Measurements from ENCODE around the gene BIRC2. TPM values are rescaled to one million over a fixed set of nuclear protein-coding genes. Genes with fewer than 3 reads are reported as not detected.

Gene BIRC2
- total and polyA plus RNA-seq, 2 of the 4 experiments (the other 2 are of a cell fraction): 48.0 to 204 TPM

DNA sequence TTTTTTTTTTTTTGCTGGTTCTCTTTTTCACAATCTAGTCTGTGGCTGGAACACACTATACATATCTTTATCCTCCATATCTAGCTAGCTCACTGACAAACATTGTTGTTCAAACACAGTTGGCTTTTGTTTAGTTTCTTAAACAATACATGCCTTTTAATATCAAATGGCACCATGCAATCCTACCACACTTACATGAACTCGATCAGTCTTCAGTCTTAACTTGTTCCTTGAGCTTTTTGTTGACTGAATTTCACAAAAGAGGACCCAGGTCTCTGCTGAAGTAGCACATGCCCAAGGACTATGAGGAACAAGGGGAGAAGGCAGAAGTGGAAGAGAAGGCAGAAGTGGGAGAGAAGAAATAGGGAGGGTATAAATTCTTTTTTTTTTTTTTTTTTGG is 80.1 kb downstream of the BIRC2 start:
- Histone ChIP-seq H3K23ac (ENCODE audit: low read depth, low read length) (no peak overlapping the region), H2BK5ac (ENCODE audit: low read depth, low read length, poor library complexity, severe bottlenecking) (no peak overlapping the region), H4K8ac (ENCODE audit: low read depth in 2 of 2, low read length in 2 of 2) (no peak overlapping the region), H3K56ac (ENCODE audit: extremely low read depth, insufficient read depth, low read length) (no peak overlapping the region), H2BK120ac (ENCODE audit: low read depth, low read length) (no peak overlapping the region), H2BK20ac (ENCODE audit: low read depth, low read length) (no peak overlapping the region), H3K18ac (ENCODE audit: low read depth, low read length) (no peak overlapping the region), H3K27ac (ENCODE audit: insufficient read depth, low read length) (no peak overlapping the region), H2AK9ac (replicated peaks; ENCODE audit: low read depth, low read length, poor library complexity) (no peak overlapping the region), H3K36me3 (ENCODE audit: control insufficient read depth, insufficient read depth, low read length) (no peaks in the 10 kb centered on the region), H3K14ac (replicated peaks; ENCODE audit: low read depth, low read length) (no peak overlapping the region), H2BK15ac (ENCODE audit: low read depth, low read length) (no peak overlapping the region), H2AK5ac (ENCODE audit: low read depth, low read length) (no peak overlapping the region), H3K4me3 (ENCODE audit: insufficient read depth, low read depth, low read length) (no peak overlapping the region), H3K27me3 (ENCODE audit: control insufficient read depth, insufficient read depth, low read length) (no peaks in the 10 kb centered on the region), H4K5ac (ENCODE audit: low read depth, low read length) (no peak overlapping the region), H3K9me3 (ENCODE audit: control insufficient read depth, insufficient read depth, low read length) (no peaks in the 10 kb centered on the region), H3K4ac (ENCODE audit: low read depth, low read length) (no peak overlapping the region), H4K20me1 (ENCODE audit: insufficient read depth, low read length) (peaks cover 25% of the 10 kb centered on the region), H3K4me2 (ENCODE audit: low read depth, low read length) (no peak overlapping the region), H3K9me1 (ENCODE audit: insufficient read depth, low read length) (peaks cover 19% of the 10 kb centered on the region), H3K79me1 (ENCODE audit: low read depth in 1 of 2, low read length in 2 of 2) (peaks cover 32 to 71% of the 10 kb centered on the region in 2 experiments), H2AFZ (replicated peaks; ENCODE audit: low read length, poor library complexity) (no peak overlapping the region), H4K91ac (ENCODE audit: insufficient read depth, low read depth, low read length) (no peak overlapping the region), H3K9ac (ENCODE audit: low read depth, low read length) (no peak overlapping the region), H3K4me1 (ENCODE audit: control insufficient read depth, insufficient read depth, low read length) (peaks cover 8% of the 10 kb centered on the region)
- no TSS peak for BruUV-seq (replicated peaks)
- ChIA-PET POLR2A (ENCODE audit: unreplicated experiment) (no interaction called here), CTCF (no interaction called here)
- ATAC-seq (ENCODE audit: low read depth): no peak
- no CpG with 5 or more reads among the region's 1 CpG for WGBS, 2 experiments (ENCODE audit: extremely low coverage in 2 of 2, insufficient read length in 1 of 2)
- in situ Hi-C loops (cut with MboI; ENCODE audit: low sequenced_read_pairs) (no loop called here), dilution Hi-C loops (cut with HindIII; ENCODE audit: low sequenced_read_pairs, unreplicated experiment) (no loop called here), intact Hi-C loops (cut with micrococcal nuclease) (no loop called here)
- no peak for DNase-seq
- TF ChIP-seq USF2 (IDR thresholded peaks at IDR 0.05; ENCODE audit: low read depth, low read length) (no peak), SMC3 (IDR thresholded peaks at IDR 0.05; ENCODE audit: low read depth, low read length) (no peak), MAFK (IDR thresholded peaks at IDR 0.05; ENCODE audit: low read depth, low read length) (no peak), BHLHE40 (IDR thresholded peaks at IDR 0.05; ENCODE audit: low read depth, low read length) (no peak), RCOR1 (IDR thresholded peaks at IDR 0.05; ENCODE audit: insufficient replicate concordance, low read length) (no peak), CEBPB (IDR thresholded peaks at IDR 0.05; ENCODE audit: low read depth, low read length) (no peak), POLR2A (IDR thresholded peaks at IDR 0.05; ENCODE audit: low read depth, low read length) (no peak), FOS (IDR thresholded peaks at IDR 0.05; ENCODE audit: low read depth, low read length) (no peak), CTCF (conservative IDR thresholded peaks at IDR 0.05; ENCODE audit: low read depth, low read length) (no peak), RAD21 (IDR thresholded peaks at IDR 0.05; ENCODE audit: low read length) (no peak)
